Spleen (tissue), 7 donors: ENCODE results near the gene WDR73.

Source experiments
- POLR2A ChIP-seq, 3 donors: fragments of 450-650 bp; IDR thresholded peaks; one replicate each; pipeline ENCODE4 v1.5.1; 2017; ENCODE audit warnings: antibody characterized with exemption in 3 of 3, mild to moderate bottlenecking in 1 of 3
- TF ChIP-seq, protein P1 (sequence below), 11 experiments: fragments of 200-600 bp in 7 of 11; fragments of 450-650 bp in 4 of 11; sonication (generic) in 4 of 11; IDR thresholded peaks in 8 of 11; conservative IDR thresholded peaks in 3 of 11; 1 replicate in 7 of 11; 2 replicates in 4 of 11; pipeline versions ENCODE4 v1.4.0 to v1.8.0; 2016 to 2021; ENCODE audit warnings: antibody characterized with exemption in 11 of 11, inconsistent platforms in 4 of 11, mild to moderate bottlenecking in 1 of 11
- donor health status: DM: no; HTN: no; CAD: no; lungs with moderate emphysema.
- donor health status: DM: no; HTN: no; CAD: no.
- donor health status: DM: no; HTN: no; CAD: no.

DNA sequence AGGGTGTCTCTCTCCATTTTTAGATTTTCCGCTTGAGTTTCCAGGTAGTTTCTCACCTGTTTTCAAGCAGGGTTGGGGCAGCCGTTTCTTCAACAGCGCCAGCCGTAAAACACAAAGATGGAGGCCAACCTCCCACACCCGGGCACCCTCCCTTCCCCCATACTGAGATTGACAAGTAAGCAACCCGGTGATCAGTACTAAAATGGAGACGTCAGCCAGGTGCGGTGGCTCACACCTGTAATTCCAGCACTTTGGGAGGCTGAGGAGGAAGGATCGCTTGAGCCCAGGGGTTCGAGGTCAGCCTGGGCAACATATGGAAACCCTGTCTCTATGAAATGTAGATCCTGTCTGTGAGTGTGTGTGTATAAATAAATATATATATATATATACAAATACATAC is 54.2 kb downstream of the WDR73 start:
- TF ChIP-seq, protein P1, sequence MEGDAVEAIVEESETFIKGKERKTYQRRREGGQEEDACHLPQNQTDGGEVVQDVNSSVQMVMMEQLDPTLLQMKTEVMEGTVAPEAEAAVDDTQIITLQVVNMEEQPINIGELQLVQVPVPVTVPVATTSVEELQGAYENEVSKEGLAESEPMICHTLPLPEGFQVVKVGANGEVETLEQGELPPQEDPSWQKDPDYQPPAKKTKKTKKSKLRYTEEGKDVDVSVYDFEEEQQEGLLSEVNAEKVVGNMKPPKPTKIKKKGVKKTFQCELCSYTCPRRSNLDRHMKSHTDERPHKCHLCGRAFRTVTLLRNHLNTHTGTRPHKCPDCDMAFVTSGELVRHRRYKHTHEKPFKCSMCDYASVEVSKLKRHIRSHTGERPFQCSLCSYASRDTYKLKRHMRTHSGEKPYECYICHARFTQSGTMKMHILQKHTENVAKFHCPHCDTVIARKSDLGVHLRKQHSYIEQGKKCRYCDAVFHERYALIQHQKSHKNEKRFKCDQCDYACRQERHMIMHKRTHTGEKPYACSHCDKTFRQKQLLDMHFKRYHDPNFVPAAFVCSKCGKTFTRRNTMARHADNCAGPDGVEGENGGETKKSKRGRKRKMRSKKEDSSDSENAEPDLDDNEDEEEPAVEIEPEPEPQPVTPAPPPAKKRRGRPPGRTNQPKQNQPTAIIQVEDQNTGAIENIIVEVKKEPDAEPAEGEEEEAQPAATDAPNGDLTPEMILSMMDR (IDR thresholded peaks at IDR 0.05 in 8 of 11, conservative IDR thresholded peaks at IDR 0.05 in 3 of 11) = no peak
- no peak for TF ChIP-seq POLR2A (IDR thresholded peaks at IDR 0.05)
